Stimulated activated memory B cell treated with anti-CD40 and anti-IgM and Interleukin-4, amounts not matched to agents 10 μg/mL and 1 μg/mL and 100 μg/mL, for 72 hours (primary cell): ENCODE data around the gene AIMP1.
"Not testable (repeated sequence)": the region's sequence is repeated elsewhere in the genome, so short reads cannot be mapped to it uniquely, and the experiment has no call there.

Experiments
- ATAC-seq: fragments of 150-1000 bp; cut with Tn5 transposase; 2 replicates; pipeline ENCODE4 v1.10.0; 2021
- H3K27ac Mint-ChIP-seq: one replicate; pipeline ENCODE4 v1.8.0; 2022; ENCODE audit warnings: mild to moderate bottlenecking, mixed read lengths
- H3K27me3 Mint-ChIP-seq: one replicate; pipeline ENCODE4 v1.8.0; 2022; ENCODE audit warnings: mixed read lengths
- H3K36me3 Mint-ChIP-seq: one replicate; pipeline ENCODE4 v1.8.0; 2022; ENCODE audit warnings: mixed read lengths
- H3K4me1 Mint-ChIP-seq: one replicate; pipeline ENCODE4 v1.8.0; 2022; ENCODE audit warnings: mixed read lengths
- H3K4me3 Mint-ChIP-seq: one replicate; pipeline ENCODE4 v1.8.0; 2022; ENCODE audit warnings: mild to moderate bottlenecking, moderate library complexity, mixed read lengths
- H3K9me3 Mint-ChIP-seq: one replicate; pipeline ENCODE4 v1.8.0; 2022; ENCODE audit warnings: mixed read lengths

AIMP1 gene

GRCh38 chr4:106362086-106362825, 45.9 kb downstream of the AIMP1 start:
- no peaks in the 10 kb centered on the region for H3K36me3 Mint-ChIP-seq
- H3K27me3 Mint-ChIP-seq = peaks cover 12% of the 10 kb centered on the region
- peaks cover 2% of the 10 kb centered on the region for H3K9me3 Mint-ChIP-seq
- H3K27ac Mint-ChIP-seq = no peak overlapping the region
- no peak overlapping the region for H3K4me3 Mint-ChIP-seq
- H3K4me1 Mint-ChIP-seq = no peaks in the 10 kb centered on the region
- ATAC-seq = no peak

DNA sequence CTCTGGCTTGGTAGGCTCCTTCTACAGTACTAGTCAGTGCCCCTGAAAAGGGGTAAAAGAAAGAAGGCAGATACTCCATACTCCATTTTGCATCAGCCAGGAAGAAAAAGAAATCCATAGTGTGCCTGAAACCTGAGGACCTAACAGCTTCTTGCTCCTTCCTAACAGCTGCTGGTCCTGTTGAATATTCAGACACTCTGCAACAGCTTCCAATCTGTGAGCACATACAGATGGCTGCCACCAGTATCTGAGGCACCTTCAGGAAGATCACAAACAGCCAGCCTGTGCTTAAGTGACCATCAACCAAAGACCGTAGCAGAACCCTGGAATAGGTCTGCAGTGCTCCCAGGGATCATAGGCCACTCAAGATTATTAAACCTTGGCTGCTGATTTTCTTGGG, 47.9 kb downstream of the AIMP1 start:
- Mint-ChIP-seq H3K36me3 (no peaks in the 10 kb centered on the region), H3K4me3 (no peak overlapping the region)

GRCh38 chr4:106365613-106366012, 49.3 kb downstream of the AIMP1 start:
- H3K9me3 Mint-ChIP-seq = no peaks in the 10 kb centered on the region
- H3K36me3 Mint-ChIP-seq = no peaks in the 10 kb centered on the region
- no peak overlapping the region for H3K27ac Mint-ChIP-seq
- no peaks in the 10 kb centered on the region for H3K4me1 Mint-ChIP-seq
- no peak for ATAC-seq
- no peak overlapping the region for H3K4me3 Mint-ChIP-seq
- peaks cover 12% of the 10 kb centered on the region for H3K27me3 Mint-ChIP-seq

More for the DNA sequence above, 47.9 kb downstream of the AIMP1 start:
- H3K9me3 Mint-ChIP-seq = no peaks in the 10 kb centered on the region
- H3K4me1 Mint-ChIP-seq = no peaks in the 10 kb centered on the region
- H3K27ac Mint-ChIP-seq = no peak overlapping the region
- no peak for ATAC-seq
- peaks cover 12% of the 10 kb centered on the region for H3K27me3 Mint-ChIP-seq

- Mint-ChIP-seq H3K9me3 (no peaks in the 10 kb centered on the region), H3K36me3 (no peaks in the 10 kb centered on the region), H3K4me3 (no peak overlapping the region), H3K4me1 (no peaks in the 10 kb centered on the region), H3K27ac (no peak overlapping the region), H3K27me3 (peaks cover 12% of the 10 kb centered on the region)
- no peak for ATAC-seq
These were observed 49.7 kb downstream of the AIMP1 start for GRCh38 chr4:106366026-106366425.

DNA sequence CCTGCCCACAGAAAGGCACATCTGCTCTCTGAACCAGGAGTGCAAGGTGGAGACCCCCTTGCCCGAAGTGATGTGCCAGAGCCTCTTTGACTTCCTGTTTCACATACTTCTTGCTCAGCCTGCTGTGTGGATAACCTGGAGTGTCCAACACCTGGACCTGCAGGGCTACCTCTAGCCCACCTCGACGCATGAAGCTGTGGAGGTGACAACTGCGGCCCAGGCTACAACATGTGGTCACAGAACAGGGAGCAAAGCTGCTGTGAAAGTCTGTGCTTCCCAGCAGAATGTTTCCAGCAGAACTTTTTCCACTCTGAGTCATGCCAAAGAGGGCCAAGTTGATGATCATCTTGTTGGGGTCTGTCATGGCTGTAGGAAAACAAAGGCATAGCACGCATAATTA, 50.7 kb downstream of the AIMP1 start:
- Mint-ChIP-seq H3K27ac (no peak overlapping the region), H3K4me3 (no peak overlapping the region), H3K4me1 (no peaks in the 10 kb centered on the region), H3K27me3 (peaks cover 12% of the 10 kb centered on the region), H3K9me3 (no peaks in the 10 kb centered on the region), H3K36me3 (no peaks in the 10 kb centered on the region)
- ATAC-seq = no peak

DNA sequence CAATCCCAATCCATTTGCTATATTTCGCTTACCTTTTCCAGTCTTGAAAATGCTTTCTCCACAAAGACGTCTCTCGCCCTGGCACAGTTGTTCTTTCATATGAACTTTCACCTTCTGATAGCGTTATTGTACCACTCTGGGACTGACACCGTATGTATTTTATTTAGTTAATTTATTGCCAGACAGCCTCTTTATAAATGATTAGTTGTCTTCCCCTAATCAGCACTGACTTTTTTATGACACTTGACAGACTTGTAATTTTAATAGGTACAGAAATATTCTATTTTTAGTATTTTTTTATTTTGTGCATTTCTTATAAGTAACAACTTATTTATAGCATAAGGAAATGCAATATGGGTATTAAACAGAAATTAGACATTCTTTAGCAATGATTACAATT, 52.3 kb downstream of the AIMP1 start, which contains the start of gene GIMD1:
GIMD1 (minus strand) TSS at position 101 of the 400 bp plus-strand sequence. CDS start 1,343 bp downstream, outside the sequence.
- no peaks in the 10 kb centered on the region for H3K36me3 Mint-ChIP-seq
- H3K9me3 Mint-ChIP-seq = no peaks in the 10 kb centered on the region
- H3K4me3 Mint-ChIP-seq = no peak within 1 kb of the TSS
- peaks cover 7% of the 10 kb centered on the region for H3K27me3 Mint-ChIP-seq
- no peak for ATAC-seq
- no peak within 1 kb of the TSS for H3K27ac Mint-ChIP-seq
- no peaks in the 10 kb centered on the region for H3K4me1 Mint-ChIP-seq

GRCh38 chr4:106369456-106370060, 53.2 kb downstream of the AIMP1 start:
- ATAC-seq = no peak
- Mint-ChIP-seq H3K4me1 (no peaks in the 10 kb centered on the region), H3K4me3 (no peak overlapping the region), H3K27me3 (no peaks in the 10 kb centered on the region), H3K9me3 (no peaks in the 10 kb centered on the region), H3K27ac (no peak overlapping the region), H3K36me3 (no peaks in the 10 kb centered on the region)

DNA sequence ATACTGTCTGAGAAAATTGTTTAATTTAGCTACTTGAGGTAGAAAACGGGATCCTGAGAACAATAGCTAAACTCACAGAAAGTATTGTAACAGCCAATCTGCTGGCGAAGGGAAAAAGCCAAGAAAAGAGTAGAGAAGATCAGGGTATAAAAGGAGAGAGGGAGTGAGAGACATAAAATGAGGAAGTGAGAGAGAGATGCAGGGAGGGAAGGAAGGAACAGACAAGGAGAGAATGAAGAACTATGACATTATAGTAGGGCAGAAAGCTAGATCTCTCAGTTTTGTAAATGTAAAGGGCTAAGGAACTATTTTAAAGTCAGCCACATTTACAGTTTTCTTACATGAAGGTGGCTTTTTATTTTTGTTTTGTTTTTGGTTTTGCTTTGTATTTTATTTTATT, 53.9 kb downstream of the AIMP1 start:
- no peaks in the 10 kb centered on the region for H3K4me1 Mint-ChIP-seq
- no peak overlapping the region for H3K4me3 Mint-ChIP-seq
- no peaks in the 10 kb centered on the region for H3K9me3 Mint-ChIP-seq
- H3K27ac Mint-ChIP-seq = no peak overlapping the region
- H3K27me3 Mint-ChIP-seq = no peaks in the 10 kb centered on the region
- ATAC-seq = no peak
- H3K36me3 Mint-ChIP-seq = no peaks in the 10 kb centered on the region

- no peaks in the 10 kb centered on the region for H3K27me3 Mint-ChIP-seq
- no peaks in the 10 kb centered on the region for H3K36me3 Mint-ChIP-seq
- H3K4me1 Mint-ChIP-seq = no peaks in the 10 kb centered on the region
- no peak overlapping the region for H3K4me3 Mint-ChIP-seq
- H3K9me3 Mint-ChIP-seq = no peaks in the 10 kb centered on the region
- H3K27ac Mint-ChIP-seq = no peak overlapping the region
- no peak for ATAC-seq
These were observed 54.8 kb downstream of the AIMP1 start for GRCh38 chr4:106371161-106371560.

DNA sequence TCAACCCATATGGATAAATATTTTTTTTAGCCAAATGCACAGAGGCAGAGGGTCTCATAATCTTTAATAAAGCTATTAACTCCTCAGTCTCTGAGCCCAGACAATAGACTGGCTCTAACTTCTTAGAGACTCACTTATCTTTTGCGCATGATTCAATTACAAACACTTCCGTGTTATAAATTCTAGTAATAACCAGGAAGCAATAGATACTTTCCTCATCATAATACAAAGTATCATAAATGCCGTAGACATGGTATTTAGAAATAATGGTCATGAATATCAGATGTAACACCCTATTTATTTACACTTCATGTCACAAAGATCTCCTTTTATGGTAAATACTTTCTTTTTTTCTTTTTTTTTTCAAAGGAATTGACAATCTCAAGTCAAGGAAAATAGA, 56.7 kb downstream of the AIMP1 start:
- ATAC-seq = no peak
- Mint-ChIP-seq H3K36me3 (no peaks in the 10 kb centered on the region), H3K4me3 (no peak overlapping the region), H3K9me3 (no peaks in the 10 kb centered on the region), H3K27me3 (no peaks in the 10 kb centered on the region), H3K4me1 (no peaks in the 10 kb centered on the region), H3K27ac (no peak overlapping the region)

DNA sequence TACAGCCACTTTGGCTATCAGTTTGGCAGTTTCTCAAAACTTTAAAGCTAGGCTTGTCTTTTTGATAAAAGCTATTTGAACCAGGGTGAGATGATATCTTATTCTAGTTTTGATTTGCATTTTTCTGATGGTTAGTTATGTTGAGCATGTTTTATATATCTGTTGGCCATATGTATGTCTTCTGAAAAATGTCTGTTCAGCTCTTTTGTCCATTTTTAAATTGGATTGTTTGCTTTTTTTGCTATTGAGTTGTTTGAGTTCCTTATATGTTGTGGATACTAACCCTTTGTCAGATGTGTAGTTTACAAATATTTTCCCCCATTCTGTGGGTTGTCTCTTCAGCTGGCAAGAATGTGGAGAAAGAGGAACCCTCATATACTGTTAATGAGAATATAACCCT, 63.8 kb downstream of the AIMP1 start:
- no peaks in the 10 kb centered on the region for H3K36me3 Mint-ChIP-seq
- H3K27me3 Mint-ChIP-seq = no peaks in the 10 kb centered on the region
- H3K4me3 Mint-ChIP-seq = no peak overlapping the region
- H3K9me3 Mint-ChIP-seq = no peaks in the 10 kb centered on the region
- no peak overlapping the region for H3K27ac Mint-ChIP-seq
- ATAC-seq = no peak
- H3K4me1 Mint-ChIP-seq = no peaks in the 10 kb centered on the region

GRCh38 chr4:106384878-106385277, 68.5 kb downstream of the AIMP1 start:
- H3K4me3 Mint-ChIP-seq = no peak overlapping the region
- H3K27me3 Mint-ChIP-seq = peaks cover 8% of the 10 kb centered on the region
- no peaks in the 10 kb centered on the region for H3K4me1 Mint-ChIP-seq
- no peaks in the 10 kb centered on the region for H3K9me3 Mint-ChIP-seq
- no peak overlapping the region for H3K27ac Mint-ChIP-seq
- H3K36me3 Mint-ChIP-seq = no peaks in the 10 kb centered on the region
- ATAC-seq = peak; percentile 35

DNA sequence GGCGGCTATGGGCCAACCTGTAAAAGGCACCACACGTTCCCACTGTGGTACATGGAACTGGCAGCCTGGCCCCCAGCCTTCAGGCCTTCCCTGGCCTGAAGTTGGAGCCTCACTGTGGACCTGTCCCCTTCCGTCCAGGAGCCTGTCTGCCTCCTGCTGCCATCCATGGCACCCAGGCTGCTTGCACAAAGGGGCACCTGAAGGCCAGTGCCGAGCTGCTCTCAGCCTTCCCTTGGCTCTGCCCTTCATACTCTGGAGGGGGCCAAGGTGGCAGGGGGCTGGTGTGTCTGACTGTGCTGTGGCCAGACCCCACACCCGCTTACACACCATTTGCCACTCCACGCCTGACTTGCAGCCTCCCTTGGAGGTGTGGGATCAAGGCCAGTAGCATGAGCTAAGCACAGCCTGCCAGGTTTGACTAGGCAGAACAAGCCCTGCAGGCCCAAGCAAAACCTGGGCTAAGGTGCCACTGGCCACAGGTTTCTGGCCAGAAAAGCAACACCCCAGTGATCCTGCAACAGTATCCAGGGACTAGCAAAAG, 69.6 kb downstream of the AIMP1 start:
- ATAC-seq = no peak
- H3K27ac Mint-ChIP-seq = no peak overlapping the region
- no peaks in the 10 kb centered on the region for H3K36me3 Mint-ChIP-seq
- no peaks in the 10 kb centered on the region for H3K9me3 Mint-ChIP-seq
- H3K27me3 Mint-ChIP-seq = peaks cover 8% of the 10 kb centered on the region
- H3K4me1 Mint-ChIP-seq = no peaks in the 10 kb centered on the region
- H3K4me3 Mint-ChIP-seq = no peak overlapping the region

DNA sequence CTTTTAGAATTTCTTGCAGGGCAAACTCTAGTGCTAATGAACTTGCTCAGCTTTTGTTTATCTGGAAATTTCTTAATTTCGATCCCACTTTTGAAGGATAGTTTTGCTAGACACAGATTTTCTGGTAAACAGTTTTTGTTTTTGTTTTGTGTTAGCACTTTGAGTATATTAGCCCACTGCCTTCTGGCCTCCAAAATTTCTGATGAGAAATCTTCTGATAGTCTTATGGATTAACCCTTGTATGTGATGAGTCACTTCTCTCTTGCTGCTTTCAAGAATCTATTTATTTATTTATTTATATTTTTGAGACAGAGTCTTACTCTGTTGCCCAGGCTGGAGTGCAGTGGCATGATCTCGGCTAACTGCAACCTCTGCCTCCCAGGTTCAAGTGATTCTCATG, 79.2 kb downstream of the AIMP1 start:
- no peaks in the 10 kb centered on the region for H3K36me3 Mint-ChIP-seq
- no peaks in the 10 kb centered on the region for H3K27me3 Mint-ChIP-seq
- H3K9me3 Mint-ChIP-seq = peaks cover 19% of the 10 kb centered on the region
- no peaks in the 10 kb centered on the region for H3K4me1 Mint-ChIP-seq
- H3K4me3 Mint-ChIP-seq = no peak overlapping the region
- ATAC-seq = no peak
- H3K27ac Mint-ChIP-seq = no peak overlapping the region

- H3K4me1 Mint-ChIP-seq, H3K27ac Mint-ChIP-seq, H3K36me3 Mint-ChIP-seq, H3K4me3 Mint-ChIP-seq, H3K27me3 Mint-ChIP-seq, ATAC-seq: not testable (repeated sequence)
- H3K9me3 Mint-ChIP-seq = peaks cover 17% of the 10 kb centered on the region
These were observed 82.5 kb downstream of the AIMP1 start for GRCh38 chr4:106398898-106399297.
